Measurements from ENCODE around the gene EVA1C.
A peak's percentile ranks its signal among the peaks of the same experiment; 100 is the strongest.
"Not testable (repeated sequence)": the region's sequence is repeated elsewhere in the genome, so short reads cannot be mapped to it uniquely, and the experiment has no call there.

Gene EVA1C

DNA sequence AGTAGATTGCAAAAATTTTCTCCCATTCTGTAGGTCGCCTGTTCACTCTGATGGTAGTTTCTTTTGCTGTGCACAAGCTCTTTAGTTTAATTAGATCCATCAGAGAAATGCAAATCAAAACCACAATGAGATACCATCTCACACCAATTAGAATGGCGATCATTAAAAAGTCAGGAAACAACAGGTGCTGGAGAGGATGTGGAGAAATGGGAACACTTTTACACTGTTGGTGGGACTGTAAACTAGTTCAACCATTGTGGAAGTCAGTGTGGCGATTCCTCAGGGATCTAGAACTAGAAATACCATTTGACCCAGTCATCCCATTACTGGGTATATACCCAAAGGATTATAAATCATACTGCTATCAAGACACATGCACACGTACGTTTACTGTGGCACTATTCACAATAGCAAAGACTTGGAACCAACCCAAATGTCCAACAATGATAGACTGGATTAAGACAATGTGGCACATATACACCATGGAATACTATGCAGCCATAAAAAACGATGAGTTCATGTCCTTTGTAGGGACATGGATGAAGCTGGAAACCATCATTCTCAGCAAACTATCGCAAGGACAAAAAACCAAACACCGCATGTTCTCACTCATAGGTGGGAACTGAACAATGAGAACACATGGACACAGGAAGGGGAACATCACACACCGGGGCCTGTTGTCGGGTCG, 21.8 kb upstream of the EVA1C start:
- not testable (repeated sequence) for DNase-seq (ENCODE audit: low read depth in 3 of 3)

DNA sequence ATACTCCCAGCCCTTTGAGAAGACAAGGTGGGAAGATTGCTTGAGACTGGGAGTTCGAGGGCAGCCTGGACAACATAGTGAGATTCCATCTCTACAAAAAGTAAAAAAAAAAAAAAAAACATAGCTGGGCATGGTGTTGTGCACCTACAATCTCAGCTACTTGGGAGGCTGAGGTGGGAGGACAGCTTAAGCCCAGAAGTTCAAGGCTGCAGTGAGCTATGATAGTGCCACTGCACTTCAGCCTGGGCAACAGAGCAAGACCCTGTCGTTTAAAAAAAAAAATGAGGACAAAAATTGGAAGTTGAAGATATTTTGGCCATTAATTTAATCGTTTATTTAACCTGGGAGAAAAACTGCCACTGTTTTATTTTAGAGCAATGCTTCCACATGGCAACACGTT, 20.8 kb upstream of the EVA1C start:
- no peak for DNase-seq (ENCODE audit: low read depth in 3 of 3)

DNA sequence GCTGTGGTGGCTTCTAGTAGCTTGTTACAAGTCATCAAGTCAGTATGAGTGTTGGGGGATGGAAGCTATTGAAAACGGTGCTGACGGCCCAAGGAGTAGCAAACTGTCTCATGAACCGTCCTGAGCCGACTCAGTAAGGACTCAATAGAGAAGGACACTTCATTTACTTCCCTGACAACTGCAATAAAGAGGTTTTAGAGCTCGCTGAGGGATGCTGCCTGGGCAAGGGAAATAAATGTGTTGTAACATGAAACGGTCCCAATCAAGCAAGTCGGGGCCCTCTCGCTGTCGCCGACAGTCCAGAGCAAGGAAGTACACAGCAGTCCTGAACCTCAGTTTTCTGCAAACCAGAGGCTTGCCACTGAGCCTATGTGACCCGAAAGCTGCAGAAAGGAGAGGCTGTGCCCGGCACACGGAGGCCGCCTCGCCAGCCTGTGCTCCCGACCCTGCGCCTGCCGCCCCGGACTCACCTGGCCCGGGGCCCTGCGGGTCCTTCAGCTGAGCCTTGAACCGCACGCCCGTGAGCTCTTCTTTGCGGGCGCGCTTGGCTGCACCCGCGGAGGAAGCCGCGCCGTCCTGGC, 20.1 kb upstream of the EVA1C start:
- DNase-seq (ENCODE audit: low read depth in 3 of 3), result no peak

DNA sequence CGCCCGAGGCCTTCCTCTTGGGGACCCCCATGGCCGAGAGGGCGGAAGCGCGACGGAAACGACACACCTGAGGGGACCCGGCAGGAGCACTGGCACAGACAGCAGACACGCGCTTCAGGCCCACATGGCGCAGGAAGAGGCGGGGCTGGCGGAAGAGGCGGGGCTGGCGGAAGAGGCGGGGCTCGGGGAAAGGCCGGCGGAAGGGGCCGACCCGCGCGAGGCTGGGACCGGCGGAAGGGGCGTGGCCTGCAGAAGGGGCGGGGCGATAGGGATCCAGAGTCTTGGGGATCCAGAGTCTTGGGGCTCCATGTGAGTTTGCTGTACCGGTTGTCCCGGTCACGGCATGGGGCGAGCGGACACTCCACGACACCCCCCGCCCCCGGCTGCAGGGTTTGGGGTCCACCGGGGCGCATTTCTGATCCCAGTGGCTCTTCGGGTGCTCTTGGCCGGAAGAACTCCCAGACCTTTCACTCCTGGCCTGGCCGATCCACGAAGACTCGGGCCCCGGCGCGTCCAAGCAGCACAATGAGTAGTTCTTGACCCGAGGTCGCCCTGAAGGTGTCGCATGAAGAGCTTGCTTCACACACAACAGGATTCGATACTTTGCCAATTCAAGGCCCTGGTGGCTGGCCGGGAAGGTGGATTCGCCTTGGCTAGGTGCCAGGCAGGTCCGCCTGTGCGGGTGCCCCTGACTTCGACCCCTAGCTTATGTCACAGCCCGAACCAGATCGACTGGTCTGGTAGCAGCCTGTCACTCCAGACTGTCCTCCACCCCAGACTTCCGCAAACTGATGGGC, 19.4 kb upstream of the EVA1C start, which contains the start of gene URB1:
URB1 (minus strand) TSS at position 133 of the 797 bp plus-strand sequence; CDS start at position 31, 102 bp downstream.
- DNase-seq (ENCODE audit: low read depth in 3 of 3), result peak; percentile 87 to 98 (median 90)

DNA sequence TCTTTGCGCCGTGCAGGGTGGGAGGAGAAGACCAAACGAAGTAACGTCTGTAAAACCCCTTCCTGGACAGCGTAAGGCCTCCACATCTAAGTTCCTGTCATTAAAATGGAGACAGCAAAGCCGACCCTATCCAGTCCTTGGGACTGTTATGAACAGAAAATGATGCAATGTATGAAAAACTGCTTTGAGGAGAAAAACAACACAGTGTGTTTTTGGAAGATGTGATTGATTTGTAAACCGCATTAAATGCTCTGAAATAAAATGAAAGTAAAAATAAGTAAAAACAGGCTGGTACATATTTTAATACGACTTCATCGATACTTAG, 18.9 kb upstream of the EVA1C start:
- no peak for DNase-seq (ENCODE audit: low read depth in 3 of 3)

DNA sequence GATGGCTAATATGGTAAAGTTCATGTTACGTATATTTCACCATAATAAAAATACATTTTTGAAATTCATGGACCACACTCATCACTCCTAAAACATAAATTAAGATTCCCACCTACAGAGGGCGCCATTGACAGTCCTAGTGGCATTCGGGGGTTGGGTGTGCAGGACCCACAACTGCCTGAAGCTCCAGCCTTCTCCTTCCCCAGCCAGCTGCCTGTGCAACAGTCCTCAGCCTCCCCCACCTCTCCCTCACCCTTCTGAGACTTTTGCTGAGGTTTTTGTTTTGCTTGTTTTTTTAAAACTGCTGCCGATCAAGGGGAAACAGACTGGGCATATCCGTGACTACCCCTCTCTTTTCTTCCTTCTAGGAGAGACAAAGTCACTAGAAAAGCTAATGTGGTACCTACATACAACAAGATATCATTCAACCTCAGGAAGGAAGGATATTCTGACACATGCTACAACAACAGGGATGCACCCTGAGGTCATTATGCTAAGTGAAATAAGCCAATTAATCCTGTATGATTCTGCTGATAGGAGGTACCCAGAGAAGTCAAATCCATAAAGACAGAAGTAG, 9.2 kb upstream of the EVA1C start:
- peak; percentile 29 to 72 (median 46) for DNase-seq (ENCODE audit: low read depth in 3 of 3)

DNA sequence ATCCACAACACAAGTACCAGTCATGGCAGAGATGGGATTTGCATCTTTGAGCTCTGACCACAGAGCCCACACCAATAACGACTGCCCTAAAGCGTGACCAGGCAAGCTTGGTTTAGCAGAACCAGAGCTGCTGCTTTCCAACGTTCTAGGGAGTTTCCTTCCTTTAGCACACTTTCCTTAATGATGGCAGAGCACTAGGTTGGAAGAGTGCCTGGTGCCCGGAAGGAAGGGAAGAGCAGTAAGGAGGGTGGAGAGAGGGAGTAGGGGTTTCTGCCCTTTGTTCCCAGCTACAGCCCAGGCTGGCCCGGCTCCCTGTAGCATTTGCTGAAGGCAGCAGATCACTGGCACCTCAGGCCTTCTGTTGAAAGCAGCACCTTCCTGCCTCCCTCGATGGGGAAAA, 6.1 kb upstream of the EVA1C start:
- DNase-seq (ENCODE audit: low read depth in 3 of 3), result no peak

DNA sequence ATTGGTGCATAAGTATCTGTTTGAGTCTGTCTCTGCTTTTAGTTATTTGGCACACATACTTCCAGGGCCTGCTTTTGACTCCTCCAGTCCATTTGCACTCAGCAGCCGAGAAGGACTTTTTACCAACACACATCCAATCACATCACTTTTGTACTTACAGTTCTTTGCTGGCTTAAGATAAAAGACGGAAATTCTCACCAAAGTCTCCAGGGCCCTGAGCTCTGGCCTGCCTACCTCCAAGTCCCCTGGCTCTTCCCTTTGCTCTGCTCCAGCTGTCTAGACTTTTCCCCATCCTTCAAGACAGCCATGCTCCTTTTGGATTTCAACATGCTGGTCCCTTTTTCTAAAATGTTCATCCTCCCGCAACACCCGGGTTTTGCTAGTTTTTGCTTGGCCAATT, 2.2 kb upstream of the EVA1C start:
- DNase-seq (ENCODE audit: low read depth in 3 of 3), result no peak

DNA sequence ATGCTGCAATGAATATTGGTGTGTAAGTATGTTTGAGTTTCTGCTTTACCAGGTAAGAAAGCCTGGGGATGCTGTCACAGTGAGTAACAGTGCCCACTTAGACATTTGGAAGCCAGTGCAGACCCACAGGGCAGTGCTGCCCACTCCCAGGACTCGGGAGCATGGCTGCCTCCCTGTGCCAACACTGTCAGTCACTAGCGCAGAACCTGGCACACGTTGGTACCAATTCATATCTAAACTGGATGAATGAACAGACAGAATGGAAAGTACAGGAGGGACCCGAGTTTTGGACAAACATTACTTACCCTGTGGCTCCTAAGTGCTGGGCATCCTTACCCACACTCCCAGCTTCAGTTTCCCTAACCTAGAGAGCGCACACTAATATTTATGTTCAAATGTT, 1.6 kb upstream of the EVA1C start:
- DNase-seq (ENCODE audit: low read depth in 3 of 3), result no peak

DNA sequence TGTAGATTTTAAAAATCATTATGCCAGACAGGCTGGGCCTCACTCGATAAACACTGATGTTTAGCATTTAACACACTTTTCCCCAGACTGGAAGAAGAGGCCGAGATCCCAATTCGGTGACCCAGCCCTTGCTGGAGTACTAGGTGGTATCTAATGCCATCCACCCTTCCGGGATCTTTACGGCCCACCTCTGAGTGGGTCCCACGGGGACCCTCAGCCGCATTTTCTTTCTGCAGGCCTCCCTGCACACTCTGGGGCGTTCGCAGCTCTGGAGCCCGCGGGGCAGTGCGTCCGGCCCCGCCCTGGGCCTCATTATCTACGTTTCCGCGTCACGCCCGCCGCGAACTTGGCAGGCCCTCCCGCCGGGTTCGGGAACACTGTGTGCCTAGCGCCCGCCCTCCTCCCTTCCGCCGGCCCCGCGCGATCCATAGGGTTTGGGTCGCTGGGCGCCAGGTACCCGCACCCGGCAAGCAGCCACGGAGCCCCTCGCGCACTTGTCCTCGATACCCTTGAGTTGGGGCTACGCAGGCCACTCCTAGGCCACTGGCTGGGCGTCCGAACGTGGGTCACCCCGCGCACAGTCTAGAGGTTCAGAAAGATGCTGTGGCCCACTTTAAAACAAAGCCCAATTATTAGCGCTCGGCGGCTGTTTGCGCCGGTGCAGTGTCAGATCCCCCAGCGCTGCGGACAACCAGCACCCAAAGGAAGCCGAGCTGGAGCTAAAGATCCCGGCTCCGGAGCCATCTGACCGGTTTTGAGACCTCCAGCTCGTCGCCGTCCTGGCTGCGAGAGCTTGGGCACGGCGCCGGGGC, 950 bp upstream of the EVA1C start:
- DNase-seq (ENCODE audit: low read depth in 3 of 3), result peak; percentile 43 to 53 (median 47)

DNA sequence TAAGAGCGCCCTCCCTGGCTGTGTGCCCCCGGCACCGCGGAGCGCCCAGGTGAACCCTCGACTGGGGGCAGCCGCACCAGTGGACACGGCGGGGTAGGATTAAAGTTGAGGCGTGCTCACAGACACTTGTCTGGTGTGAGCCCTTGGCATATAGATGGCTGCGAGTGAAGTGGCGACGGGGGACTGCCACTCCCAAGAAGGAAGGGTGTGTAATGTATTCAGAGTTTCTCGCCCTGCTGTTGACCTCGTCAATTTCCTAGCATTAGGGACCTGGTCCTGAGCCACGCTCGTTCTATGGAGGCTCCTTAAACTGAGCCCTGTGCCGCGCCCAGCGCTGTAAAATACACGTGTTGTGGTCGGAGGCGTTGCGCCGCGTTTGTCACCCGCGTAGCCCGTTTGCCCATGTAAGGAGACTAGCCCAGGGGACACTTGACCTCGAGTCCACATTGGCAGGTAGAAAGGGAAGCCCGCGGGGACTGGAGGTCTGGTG, 554 bp downstream of the EVA1C start:
- peak in 1 of 3 donors; percentile 26 for DNase-seq (ENCODE audit: low read depth in 3 of 3)

DNA sequence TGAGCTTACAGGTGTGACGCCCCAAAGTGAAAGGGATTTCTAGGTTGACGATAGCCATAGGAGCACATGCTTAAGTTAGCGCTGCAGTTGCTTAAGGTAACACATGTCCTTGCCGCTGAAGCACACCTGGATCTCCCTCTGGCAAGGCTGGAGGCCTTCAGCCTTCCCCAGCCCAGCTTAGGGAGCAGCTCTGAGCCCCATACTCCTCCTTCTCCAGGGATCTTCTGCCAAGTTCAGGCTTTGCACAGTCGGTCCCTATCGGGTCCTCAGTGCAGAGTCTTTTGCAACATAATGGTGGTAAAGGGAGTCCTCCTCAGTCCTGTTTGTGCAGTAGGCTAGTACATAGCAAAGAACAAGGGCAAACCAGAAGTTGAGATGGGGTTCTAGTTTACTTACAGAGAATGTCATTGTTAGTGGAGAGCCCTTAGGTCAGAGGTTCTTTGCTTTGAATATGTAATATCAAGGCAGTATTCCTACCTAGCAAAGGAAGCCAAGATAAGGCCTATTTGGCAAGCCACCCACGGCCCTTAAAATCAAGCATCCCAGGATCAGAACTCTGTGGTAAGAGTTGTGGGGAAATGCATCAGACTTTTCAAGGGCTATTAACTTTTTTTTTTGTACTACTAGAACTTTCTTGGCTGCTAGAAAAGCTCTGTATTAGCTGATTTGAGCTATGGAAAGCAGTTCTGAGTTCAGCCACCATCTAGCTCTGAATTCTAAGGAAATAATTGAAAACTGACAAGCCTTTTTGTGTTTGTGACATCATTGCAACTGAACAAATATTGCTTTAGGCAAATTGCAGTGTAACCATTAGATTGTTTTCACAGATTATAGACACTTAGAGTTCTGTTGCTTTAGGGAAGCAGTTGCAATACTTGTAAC, 1.4 kb downstream of the EVA1C start:
- no peak for DNase-seq (ENCODE audit: low read depth in 3 of 3)

DNA sequence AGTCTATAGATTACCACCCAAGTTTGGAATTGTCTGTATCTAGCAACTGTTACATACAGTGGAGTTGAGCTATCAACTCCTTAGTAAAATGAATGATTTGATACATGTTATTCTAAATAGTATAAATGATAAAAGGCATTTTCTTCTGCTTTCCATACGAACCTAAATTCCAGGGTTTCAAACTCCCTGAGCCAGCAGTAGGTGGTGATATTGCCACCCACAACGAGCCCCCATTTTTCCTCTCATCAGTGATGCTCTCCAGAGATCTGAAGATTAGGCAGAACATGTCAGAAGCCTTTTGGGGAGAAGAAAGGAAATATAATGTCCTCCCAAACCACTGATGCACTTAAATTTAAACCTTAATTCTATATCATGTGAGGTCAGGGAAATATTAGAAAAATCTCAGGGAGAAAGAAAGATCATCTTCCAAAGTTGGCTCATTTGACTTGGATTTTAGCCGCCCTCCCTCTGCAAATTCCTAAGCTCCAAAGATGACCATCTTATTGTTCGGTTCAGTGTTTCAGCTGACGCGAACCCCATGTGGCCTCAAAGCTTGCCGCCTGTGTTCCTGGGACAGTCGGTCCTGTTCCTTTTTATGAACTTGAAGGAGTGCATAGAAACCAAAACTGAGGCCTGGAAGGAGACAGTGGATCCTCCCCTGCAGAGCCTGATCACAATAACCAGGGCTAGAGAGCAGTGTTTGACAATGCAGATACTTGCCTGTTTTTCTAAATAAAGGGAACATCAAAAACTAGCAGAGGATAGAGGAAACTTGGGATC, 2.3 kb downstream of the EVA1C start:
- no peak for DNase-seq (ENCODE audit: low read depth in 3 of 3)

DNA sequence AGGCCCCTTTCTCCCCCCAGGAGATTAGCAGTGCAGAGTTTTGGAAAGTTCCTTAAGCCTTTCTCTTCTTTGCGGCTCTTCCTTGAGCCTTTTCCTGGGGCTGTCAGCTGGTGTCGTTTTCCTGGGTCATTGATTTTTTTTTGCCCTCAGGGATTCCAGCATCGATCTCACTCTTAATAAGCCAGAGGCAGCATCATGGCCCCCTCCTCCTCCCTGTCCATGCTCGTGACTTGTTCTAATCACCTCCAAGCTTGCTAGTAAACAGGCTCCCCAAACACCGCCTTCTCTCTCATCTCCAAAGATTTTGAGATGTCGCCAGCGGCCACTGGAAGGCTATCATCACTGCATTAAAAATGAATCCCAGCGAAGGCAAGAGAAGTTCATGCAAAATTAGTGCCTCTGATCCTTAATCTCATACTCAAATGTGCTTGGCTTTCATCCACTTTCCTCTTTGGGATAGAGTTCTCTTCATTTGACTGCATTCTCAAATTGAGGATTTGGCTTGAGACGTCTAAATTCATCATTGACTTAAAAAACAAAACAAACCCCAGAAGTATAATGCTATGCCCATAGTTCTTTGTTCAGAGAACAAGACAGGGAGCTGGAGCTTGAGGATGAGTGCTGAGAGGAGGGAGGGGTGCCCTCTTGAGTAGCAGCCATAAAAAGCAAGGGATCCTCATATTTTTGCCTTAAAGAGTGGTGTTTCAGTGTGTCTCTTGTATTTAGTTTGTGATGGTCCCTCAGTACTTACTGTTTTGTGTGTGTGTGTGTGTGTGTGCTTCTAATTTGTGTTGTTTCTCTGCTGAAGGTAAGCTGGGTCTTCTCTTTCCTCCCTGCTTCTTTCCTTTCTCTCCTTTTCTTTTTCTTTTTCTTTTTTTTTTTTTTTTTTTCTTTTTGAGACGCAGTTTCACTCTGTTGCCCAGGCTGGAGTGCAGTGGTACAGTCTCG, 3.2 kb downstream of the EVA1C start:
- DNase-seq (ENCODE audit: low read depth in 3 of 3), result no peak

DNA sequence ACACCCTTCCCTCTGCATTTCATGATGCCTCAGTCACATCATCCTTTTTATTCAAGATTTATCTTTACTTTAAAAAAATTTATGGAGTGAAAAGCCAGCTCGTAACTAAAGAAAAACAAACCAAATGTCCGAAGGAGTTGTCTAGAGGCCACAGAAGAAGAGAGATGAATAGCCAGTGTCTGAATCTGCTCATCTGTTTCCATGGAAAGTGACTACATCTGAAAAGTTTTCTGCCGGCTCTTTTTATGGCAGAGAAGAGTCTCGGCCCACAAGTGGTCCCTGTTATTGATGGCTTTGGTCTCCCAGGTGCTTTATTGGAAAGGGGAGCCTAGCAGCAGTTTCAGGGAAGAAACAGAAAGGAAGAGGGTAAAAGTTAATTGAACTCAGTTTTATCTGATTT, 5.6 kb downstream of the EVA1C start:
- DNase-seq (ENCODE audit: low read depth in 3 of 3), result no peak

DNA sequence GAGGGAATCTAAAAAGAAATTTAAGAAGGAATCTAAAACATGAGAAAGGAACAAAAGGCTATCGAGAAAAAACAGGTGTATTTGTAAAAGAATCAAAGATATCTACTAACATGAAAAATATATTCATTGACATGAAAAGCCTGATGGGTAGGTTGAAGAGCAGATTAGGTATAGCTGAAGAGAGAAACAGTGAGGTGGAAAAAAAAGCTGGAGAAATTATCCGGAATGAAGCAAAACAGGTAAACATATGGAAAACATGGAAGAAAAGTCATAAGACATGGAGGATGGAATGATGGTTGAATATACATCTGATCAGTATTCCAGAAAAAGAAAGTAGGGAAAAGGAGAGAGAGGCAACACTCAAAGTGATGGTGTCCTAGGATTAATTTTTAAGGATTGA, 9.6 kb downstream of the EVA1C start:
- DNase-seq (ENCODE audit: low read depth in 3 of 3), result no peak

DNA sequence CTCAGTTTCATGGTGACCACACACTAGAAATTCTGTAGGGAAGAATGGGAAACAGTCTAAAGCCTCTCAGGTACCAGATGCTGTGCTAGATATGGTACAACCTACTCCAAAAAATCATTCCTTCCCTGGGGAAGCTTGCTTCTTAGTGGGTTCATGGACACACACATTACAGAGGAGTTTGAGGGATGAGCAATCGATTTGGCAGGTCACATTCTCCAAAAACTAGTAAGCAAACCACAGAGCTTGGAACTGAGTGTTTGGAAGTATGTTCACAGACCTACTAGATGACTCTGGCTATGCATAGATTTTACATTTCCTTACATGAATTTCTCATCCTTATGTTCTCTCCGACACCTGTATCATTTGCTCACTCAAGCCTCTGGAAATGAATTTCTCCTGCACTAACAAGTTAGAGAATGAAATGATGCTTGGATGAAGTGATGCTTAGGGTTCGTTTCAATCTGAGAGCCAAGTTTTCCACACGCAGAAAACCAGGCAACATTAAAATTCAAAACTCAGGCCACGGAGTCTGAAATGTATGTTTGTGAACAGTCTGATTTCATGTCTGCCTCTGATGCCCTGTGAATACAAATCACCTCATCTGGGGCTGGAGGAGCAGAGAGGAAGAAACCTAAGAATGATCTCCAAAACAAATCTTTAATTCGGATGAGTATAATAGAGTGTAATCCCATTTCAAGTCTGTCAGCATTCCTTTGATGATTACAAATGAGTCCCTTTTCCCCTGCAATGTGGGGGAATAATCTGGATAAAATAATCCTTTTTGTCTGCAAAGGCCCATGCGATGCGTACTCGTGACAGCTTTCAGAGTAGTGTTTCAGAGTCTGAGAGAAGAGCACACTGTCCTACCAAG, 11.0 kb downstream of the EVA1C start:
- no peak for DNase-seq (ENCODE audit: low read depth in 3 of 3)

DNA sequence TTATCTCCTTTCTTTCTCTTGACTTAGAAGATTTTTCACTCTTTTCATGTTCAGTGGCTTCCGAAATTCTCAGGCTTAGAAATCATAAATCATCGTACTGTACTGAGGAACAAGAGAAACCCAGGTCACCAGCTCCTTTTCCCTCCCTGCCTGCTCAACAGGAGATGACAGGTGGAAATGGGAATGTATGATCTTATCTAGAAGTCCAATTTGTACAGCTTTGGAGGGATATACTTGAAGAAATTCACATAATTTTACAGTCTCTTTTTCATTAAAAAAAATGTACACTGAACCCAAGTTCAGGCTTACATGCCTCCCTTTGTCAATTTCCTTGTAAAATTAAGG, 11.7 kb downstream of the EVA1C start:
- DNase-seq (ENCODE audit: low read depth in 3 of 3), result no peak

Data from stimulated activated CD4-positive, alpha-beta T cell treated with anti-CD3 and anti-CD28 coated beads, TNF-alpha, amount 100 ng/mL, for 48 hours (primary cell).